Vagina (tissue), 2 donors: ENCODE data around the gene BTRC.

ENCODE experiments used
- CTCF ChIP-seq, 3 experiments: fragments of 450-650 bp in 2 of 3; fragments of 200-600 bp in 1 of 3; sonication (generic) in 1 of 3; IDR thresholded peaks; one replicate each; pipeline ENCODE4 v1.5.1; 2017 to 2019; ENCODE audit warnings: antibody characterized with exemption in 3 of 3, mild to moderate bottlenecking in 2 of 3, moderate library complexity in 2 of 3
- POLR2A ChIP-seq, 2 donors: fragments of 450-650 bp; IDR thresholded peaks; one replicate each; pipeline ENCODE4 v1.6.1; 2017; ENCODE audit warnings: antibody characterized with exemption in 2 of 2, mild to moderate bottlenecking in 2 of 2, moderate library complexity in 2 of 2
- POLR2AphosphoS5 ChIP-seq, 2 donors: sonication (generic); formaldehyde crosslinking; IDR thresholded peaks; one replicate each; pipeline ENCODE4 v1.9.0; 2017; ENCODE audit warnings: antibody characterized with exemption in 2 of 2, mild to moderate bottlenecking in 2 of 2, low read depth in 1 of 2; ENCODE audit not compliant: insufficient read depth in 1 of 2

DNA sequence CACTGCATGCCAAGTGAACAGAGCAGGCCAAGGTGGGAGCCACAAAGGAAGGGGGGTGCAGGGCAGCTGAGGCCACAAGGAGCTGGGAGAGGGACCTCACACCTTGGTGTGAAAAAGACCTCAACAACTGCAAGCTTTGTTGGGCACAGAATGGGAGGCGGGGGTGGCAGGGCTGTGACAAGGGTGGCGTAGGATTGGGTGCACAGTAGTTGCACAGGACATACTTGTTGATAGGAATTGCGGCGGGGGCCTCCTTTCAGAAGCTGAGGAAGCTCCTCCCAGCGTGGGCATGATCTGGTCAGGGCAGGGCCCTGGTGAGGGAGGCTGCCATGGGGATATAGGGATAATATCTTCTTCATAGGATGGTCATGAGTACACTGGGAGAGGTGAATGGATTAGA, 208.3 kb downstream of the BTRC start:
- TF ChIP-seq POLR2AphosphoS5 (IDR thresholded peaks at IDR 0.05; ENCODE audit: insufficient read depth in 1 of 2, low read depth in 1 of 2) = no peak
- TF ChIP-seq CTCF (IDR thresholded peaks at IDR 0.05) = no peak
- no peak for TF ChIP-seq POLR2A (IDR thresholded peaks at IDR 0.05)
